Fibroblast of the aortic adventitia (primary cell): ENCODE results near the gene EDN1. TPM values are rescaled to one million over a fixed set of nuclear protein-coding genes. Genes with fewer than 3 reads are reported as not detected.

Experiments used
- DNase-seq: peaks from one replicate; pipeline ENCODE4 v3.0.0-alpha.2; 2010; ENCODE audit warnings: low read depth
- H3K4me3 ChIP-seq: 2 replicates; pipeline ENCODE4 v1.5.1; 2011; ENCODE audit warnings: low read depth, mild to moderate bottlenecking, control low read depth, low read length, moderate library complexity
- total RNA-seq: library from RNA; depleted of rRNA; stranded (reverse); fragments of >200 nt; gene quantifications from 2 replicates; pipeline ENCODE4 v1.2.3, GENCODE V29; 2012; ENCODE audit warnings: low replicate concordance
- TF ChIP-seq, protein P1 (sequence below): IDR thresholded peaks from 2 replicates; pipeline ENCODE4 v1.5.1; 2011; ENCODE audit warnings: mild to moderate bottlenecking, low read length, control low read depth, inconsistent platforms; ENCODE audit not compliant: insufficient read depth

Gene EDN1
- total RNA-seq, 1 donor: 7.4 TPM

DNA sequence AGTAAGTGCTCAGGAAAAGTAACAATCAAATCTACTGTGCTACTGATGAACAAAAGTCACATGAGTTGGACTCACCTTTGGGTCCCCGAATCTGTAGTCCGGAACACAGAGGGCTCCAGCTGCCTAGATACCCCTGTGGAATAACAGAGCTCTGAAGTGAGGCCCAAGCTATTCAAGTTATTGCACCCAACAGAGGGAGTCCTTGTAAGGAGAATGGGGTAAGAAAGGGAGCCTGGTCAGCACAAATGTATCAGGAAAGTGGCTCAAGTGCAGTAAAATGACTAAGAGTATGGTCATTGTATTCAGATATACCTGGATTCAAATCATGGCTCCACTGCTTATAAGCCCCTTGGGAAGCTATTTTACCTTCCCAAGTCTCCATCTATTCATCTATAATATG is 20.9 kb downstream of the EDN1 start:
- TF ChIP-seq, protein P1, sequence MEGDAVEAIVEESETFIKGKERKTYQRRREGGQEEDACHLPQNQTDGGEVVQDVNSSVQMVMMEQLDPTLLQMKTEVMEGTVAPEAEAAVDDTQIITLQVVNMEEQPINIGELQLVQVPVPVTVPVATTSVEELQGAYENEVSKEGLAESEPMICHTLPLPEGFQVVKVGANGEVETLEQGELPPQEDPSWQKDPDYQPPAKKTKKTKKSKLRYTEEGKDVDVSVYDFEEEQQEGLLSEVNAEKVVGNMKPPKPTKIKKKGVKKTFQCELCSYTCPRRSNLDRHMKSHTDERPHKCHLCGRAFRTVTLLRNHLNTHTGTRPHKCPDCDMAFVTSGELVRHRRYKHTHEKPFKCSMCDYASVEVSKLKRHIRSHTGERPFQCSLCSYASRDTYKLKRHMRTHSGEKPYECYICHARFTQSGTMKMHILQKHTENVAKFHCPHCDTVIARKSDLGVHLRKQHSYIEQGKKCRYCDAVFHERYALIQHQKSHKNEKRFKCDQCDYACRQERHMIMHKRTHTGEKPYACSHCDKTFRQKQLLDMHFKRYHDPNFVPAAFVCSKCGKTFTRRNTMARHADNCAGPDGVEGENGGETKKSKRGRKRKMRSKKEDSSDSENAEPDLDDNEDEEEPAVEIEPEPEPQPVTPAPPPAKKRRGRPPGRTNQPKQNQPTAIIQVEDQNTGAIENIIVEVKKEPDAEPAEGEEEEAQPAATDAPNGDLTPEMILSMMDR: no peak
- H3K4me3 ChIP-seq: no peak overlapping the region
- no peak for DNase-seq

DNA sequence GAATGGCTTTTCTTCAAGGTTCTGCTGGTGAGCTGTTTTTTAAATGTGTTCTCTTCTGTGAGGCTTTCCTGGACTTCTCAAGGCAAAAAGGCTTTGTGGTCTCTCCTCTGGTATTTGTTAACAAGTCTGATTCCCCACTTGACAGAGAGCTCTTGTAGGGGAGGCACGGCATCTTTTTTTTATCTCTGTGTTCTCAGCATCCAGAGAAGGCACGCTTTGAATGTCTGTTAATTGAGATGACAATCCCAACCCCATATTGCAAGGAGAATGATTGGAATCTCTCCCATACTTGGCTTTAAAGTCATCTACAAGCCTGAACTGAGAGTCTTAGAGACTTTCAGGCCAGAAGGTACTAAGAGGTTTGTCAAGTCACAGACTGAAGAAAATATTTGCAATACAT is 22.6 kb downstream of the EDN1 start:
- no peak overlapping the region for H3K4me3 ChIP-seq
- TF ChIP-seq, protein P1: no peak
- peak; percentile 37 for DNase-seq

DNA sequence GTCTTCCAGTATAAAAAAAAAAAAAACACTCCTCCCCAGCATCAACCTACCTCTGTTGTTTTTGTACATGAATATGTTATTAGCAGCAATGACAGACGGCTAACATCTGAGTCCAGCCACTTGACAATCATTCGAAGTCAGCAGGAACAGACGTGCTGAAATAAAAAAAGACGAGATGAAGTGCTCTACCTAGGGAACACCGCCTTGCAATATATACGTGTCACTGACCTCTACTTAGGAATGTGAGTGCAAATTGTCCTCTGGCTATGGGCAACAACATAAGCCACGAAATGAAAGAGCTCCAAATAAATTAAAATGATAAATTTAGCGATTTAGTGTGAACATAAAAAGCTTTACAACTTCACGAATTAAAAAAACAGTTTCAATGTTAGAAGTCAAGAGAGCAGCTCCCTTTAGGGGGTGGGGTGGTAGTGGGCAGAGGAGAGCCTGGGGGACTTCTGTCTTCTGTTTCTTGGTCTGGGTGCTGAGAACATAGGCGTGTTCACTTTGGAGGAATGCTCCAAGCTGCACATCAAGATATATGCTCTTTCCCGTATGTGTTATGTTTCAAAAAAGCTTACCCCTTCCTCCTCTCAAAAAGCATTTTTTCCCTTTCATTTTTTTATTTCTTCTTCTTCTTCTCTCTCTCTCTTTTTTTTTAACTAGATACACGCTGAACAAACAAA is 23.3 kb downstream of the EDN1 start:
- no peak overlapping the region for H3K4me3 ChIP-seq
- TF ChIP-seq, protein P1: no peak
- no peak for DNase-seq

DNA sequence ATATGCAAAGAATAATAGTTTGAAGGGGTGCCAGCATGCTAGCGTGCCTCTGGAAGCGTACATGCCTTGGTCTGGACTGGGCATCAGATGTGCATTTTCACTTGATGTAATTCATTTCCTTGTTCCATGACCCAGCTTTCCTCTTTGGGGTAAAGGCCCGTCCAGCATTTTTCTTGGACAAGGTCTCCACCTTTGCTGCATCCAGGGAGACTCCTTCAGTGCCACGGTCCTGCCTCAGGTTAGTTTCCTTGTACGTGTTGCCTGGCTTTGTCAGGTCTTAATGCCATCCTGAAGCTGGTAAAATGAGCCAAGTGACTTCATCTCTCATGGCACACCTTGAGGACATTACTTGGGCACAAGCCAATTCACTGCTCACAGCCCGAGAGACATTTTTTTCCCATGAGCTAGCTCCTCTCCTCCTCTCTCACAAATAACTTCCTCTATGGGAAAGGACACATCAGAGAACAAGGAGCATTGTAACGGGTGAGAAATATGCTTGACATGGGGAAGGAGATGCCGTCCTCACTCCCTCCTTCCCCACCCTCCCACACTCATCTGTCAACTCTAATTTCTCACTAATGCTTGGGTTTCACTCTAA is 23.9 kb downstream of the EDN1 start:
- H3K4me3 ChIP-seq: no peak overlapping the region
- TF ChIP-seq, protein P1: no peak
- peak; percentile 58 for DNase-seq

DNA sequence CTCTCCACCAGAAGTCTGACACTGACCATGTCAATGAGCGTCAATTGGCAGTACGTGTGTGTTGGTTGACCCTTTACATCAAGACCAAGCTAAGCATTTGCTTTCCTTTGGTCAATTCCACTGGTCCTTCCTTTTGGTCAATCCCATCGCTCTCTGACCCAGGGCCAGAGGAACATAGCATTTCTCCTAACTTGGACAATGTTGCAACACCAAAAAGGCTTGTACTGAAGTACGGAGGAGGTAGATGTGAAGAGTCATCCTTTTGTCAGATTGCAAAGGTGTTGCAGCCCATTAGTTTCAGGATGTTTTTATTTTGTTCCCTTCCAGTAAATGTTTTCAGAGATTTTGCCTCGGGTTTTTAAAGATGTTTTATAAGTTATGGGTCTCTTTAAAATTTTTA is 24.6 kb downstream of the EDN1 start:
- no peak overlapping the region for H3K4me3 ChIP-seq
- no peak for DNase-seq
- TF ChIP-seq, protein P1: no peak

DNA sequence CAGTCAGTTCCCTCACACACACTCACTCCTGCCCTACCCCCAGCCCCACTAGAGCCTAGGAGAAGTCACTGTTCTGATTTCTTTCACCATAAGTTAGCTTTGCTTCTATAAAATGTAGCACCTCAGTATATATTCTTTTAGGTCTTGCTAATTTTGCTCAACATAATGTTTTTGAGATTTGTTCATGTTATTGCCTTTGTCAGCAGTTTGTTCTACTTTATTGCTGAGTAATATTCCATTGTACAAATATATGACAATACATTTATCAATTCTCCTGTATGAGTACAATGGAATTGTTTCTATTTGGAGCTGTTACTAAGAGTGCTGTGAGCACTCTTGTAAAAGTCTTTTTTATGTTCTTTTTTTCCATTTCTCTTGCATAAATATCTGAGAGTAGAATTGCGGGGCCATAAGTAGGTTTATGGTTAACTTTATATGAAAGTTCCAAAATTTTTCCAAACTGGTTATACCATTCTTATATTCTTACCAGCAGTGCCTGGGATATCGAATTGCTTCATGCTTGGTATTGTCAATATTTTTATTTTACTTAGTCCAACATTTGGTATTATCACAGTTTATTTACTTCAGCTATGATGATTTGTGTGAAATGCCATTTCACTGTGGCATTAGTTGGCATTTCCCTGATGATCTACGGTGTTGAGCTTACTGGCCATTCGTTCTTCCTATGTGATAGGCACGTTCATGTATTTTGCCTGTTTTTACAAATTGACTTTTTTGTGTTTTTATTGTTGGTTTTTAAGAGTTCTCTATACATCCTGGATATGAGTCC is 25.3 kb downstream of the EDN1 start:
- DNase-seq: no peak
- TF ChIP-seq, protein P1: no peak
- no peak overlapping the region for H3K4me3 ChIP-seq
